Measurements from ENCODE around the gene ORMDL2. TPM values are rescaled to one million over a fixed set of nuclear protein-coding genes. Genes with fewer than 3 reads are reported as not detected.
A peak's percentile ranks its signal among the peaks of the same experiment; 100 is the strongest.

Gene ORMDL2
- polyA plus RNA-seq, 1 donor from 2014 or later = 11.5 TPM

DNA sequence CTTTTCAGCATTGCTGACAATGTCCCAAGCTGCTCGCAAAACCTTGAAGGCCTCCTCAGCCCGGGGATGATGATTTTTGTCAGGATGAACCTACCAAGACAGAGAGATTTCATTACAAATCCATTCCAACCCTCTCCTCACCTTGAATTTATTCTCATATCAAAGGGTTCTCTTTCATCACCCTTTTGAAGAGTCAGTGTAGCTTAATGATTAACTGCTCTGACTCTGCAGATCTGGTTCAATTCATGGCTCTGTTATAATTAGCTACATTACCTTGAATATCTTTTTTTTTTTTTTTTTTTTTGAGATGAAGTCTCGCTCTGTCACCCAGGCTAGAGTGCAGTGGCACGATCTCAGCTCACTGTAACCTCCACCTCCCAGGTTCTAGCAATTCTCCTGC lies 5.6 kb downstream of the ORMDL2 start:
- no peak overlapping the region for H3K4me2 ChIP-seq (ENCODE audit: low read length)
- peaks cover 12% of the 10 kb centered on the region for H3K36me3 ChIP-seq (ENCODE audit: insufficient read depth, low read length)
- H3F3A ChIP-seq (ENCODE audit: insufficient read depth, low read length, poor library complexity, severe bottlenecking) = no peaks in the 10 kb centered on the region
- no peak overlapping the region for H3K4me3 ChIP-seq (ENCODE audit: low read length)
- no peak overlapping the region for H2AFZ ChIP-seq (ENCODE audit: low read depth, low read length)
- no peaks in the 10 kb centered on the region for H3K9me2 ChIP-seq (ENCODE audit: insufficient read depth, low read length)
- no peaks in the 10 kb centered on the region for H4K20me1 ChIP-seq (ENCODE audit: insufficient read depth)
- no peaks in the 10 kb centered on the region for H3K27me3 ChIP-seq (ENCODE audit: insufficient read depth, low read depth, low read length)
- H3K27ac ChIP-seq (ENCODE audit: low read length) = no peak overlapping the region
- TF ChIP-seq, protein P1, sequence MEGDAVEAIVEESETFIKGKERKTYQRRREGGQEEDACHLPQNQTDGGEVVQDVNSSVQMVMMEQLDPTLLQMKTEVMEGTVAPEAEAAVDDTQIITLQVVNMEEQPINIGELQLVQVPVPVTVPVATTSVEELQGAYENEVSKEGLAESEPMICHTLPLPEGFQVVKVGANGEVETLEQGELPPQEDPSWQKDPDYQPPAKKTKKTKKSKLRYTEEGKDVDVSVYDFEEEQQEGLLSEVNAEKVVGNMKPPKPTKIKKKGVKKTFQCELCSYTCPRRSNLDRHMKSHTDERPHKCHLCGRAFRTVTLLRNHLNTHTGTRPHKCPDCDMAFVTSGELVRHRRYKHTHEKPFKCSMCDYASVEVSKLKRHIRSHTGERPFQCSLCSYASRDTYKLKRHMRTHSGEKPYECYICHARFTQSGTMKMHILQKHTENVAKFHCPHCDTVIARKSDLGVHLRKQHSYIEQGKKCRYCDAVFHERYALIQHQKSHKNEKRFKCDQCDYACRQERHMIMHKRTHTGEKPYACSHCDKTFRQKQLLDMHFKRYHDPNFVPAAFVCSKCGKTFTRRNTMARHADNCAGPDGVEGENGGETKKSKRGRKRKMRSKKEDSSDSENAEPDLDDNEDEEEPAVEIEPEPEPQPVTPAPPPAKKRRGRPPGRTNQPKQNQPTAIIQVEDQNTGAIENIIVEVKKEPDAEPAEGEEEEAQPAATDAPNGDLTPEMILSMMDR (IDR thresholded peaks at IDR 0.05; ENCODE audit: poor library complexity, severe bottlenecking) = no peak
- TF ChIP-seq TAF1 (IDR thresholded peaks at IDR 0.05; ENCODE audit: low read depth) = no peak
- no peak for TF ChIP-seq EZH2 (IDR thresholded peaks at IDR 0.05; ENCODE audit: borderline replicate concordance, insufficient read depth, low read length, poor library complexity, severe bottlenecking)
- no peak for TF ChIP-seq SMC3 (conservative IDR thresholded peaks at IDR 0.05; ENCODE audit: poor library complexity)
- TF ChIP-seq, protein P2, sequence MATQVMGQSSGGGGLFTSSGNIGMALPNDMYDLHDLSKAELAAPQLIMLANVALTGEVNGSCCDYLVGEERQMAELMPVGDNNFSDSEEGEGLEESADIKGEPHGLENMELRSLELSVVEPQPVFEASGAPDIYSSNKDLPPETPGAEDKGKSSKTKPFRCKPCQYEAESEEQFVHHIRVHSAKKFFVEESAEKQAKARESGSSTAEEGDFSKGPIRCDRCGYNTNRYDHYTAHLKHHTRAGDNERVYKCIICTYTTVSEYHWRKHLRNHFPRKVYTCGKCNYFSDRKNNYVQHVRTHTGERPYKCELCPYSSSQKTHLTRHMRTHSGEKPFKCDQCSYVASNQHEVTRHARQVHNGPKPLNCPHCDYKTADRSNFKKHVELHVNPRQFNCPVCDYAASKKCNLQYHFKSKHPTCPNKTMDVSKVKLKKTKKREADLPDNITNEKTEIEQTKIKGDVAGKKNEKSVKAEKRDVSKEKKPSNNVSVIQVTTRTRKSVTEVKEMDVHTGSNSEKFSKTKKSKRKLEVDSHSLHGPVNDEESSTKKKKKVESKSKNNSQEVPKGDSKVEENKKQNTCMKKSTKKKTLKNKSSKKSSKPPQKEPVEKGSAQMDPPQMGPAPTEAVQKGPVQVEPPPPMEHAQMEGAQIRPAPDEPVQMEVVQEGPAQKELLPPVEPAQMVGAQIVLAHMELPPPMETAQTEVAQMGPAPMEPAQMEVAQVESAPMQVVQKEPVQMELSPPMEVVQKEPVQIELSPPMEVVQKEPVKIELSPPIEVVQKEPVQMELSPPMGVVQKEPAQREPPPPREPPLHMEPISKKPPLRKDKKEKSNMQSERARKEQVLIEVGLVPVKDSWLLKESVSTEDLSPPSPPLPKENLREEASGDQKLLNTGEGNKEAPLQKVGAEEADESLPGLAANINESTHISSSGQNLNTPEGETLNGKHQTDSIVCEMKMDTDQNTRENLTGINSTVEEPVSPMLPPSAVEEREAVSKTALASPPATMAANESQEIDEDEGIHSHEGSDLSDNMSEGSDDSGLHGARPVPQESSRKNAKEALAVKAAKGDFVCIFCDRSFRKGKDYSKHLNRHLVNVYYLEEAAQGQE (IDR thresholded peaks at IDR 0.05; ENCODE audit: borderline replicate concordance) = no peak
- no peak for TF ChIP-seq RAD21 (conservative IDR thresholded peaks at IDR 0.05)
- no peak for TF ChIP-seq MXI1 (conservative IDR thresholded peaks at IDR 0.05; ENCODE audit: poor library complexity, severe bottlenecking)
- no peak for TF ChIP-seq EP300 (conservative IDR thresholded peaks at IDR 0.05; ENCODE audit: poor library complexity, severe bottlenecking)
- TF ChIP-seq POLR2AphosphoS5 (IDR thresholded peaks at IDR 0.05) = no peak
- H3K79me2 ChIP-seq (replicated peaks; ENCODE audit: insufficient read depth, low read length) = peaks cover 44% of the 10 kb centered on the region
- no peaks in the 10 kb centered on the region for H3K9me3 ChIP-seq (ENCODE audit: low read length)
- no peak overlapping the region for H3K9ac ChIP-seq (ENCODE audit: low read length)

DNA sequence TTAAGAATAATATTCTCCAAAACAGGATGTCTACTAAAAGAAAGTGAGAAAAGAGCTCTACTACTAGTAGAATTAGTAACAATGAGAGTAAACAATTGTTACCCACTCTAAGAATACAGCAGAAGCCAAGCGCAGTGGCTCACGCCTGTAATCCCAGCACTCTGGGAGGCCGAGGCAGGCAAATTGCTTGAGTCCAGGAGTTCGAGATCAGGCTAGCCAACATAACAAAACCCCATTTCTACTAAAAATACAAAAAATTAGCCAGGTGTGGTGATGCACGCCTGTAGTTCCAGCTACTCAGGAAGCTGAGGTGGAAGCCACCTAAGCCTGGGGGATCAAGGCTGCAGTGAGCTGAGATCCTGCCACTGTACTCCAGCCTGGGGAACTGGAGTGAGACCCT lies 6.9 kb downstream of the ORMDL2 start:
- no peak overlapping the region for H3K27ac ChIP-seq (ENCODE audit: low read length)
- H3K4me2 ChIP-seq (ENCODE audit: low read length) = no peak overlapping the region

More for the DNA sequence above, 6.9 kb downstream of the ORMDL2 start:
- no peaks in the 10 kb centered on the region for H4K20me1 ChIP-seq (ENCODE audit: insufficient read depth)
- H3K9me3 ChIP-seq (ENCODE audit: low read length) = no peaks in the 10 kb centered on the region
- H3K79me2 ChIP-seq (replicated peaks; ENCODE audit: insufficient read depth, low read length) = peaks cover 41% of the 10 kb centered on the region
- H3F3A ChIP-seq (ENCODE audit: insufficient read depth, low read length, poor library complexity, severe bottlenecking) = no peaks in the 10 kb centered on the region
- no peak overlapping the region for H2AFZ ChIP-seq (ENCODE audit: low read depth, low read length)
- H3K27me3 ChIP-seq (ENCODE audit: insufficient read depth, low read depth, low read length) = no peaks in the 10 kb centered on the region
- peaks cover 12% of the 10 kb centered on the region for H3K36me3 ChIP-seq (ENCODE audit: insufficient read depth, low read length)
- no peak for TF ChIP-seq TAF1 (IDR thresholded peaks at IDR 0.05; ENCODE audit: low read depth)
- TF ChIP-seq EP300 (conservative IDR thresholded peaks at IDR 0.05; ENCODE audit: poor library complexity, severe bottlenecking) = no peak
- TF ChIP-seq SMC3 (conservative IDR thresholded peaks at IDR 0.05; ENCODE audit: poor library complexity) = no peak
- TF ChIP-seq RAD21 (conservative IDR thresholded peaks at IDR 0.05) = no peak
- TF ChIP-seq, protein P2 (IDR thresholded peaks at IDR 0.05; ENCODE audit: borderline replicate concordance) = no peak
- TF ChIP-seq EZH2 (IDR thresholded peaks at IDR 0.05; ENCODE audit: borderline replicate concordance, insufficient read depth, low read length, poor library complexity, severe bottlenecking) = no peak
- TF ChIP-seq POLR2AphosphoS5 (IDR thresholded peaks at IDR 0.05) = no peak
- TF ChIP-seq, protein P1 (IDR thresholded peaks at IDR 0.05; ENCODE audit: poor library complexity, severe bottlenecking) = no peak
- TF ChIP-seq MXI1 (conservative IDR thresholded peaks at IDR 0.05; ENCODE audit: poor library complexity, severe bottlenecking) = no peak
- no peak overlapping the region for H3K9ac ChIP-seq (ENCODE audit: low read length)
- H3K4me3 ChIP-seq (ENCODE audit: low read length) = peak overlapping the region; percentile 100
- H3K9me2 ChIP-seq (ENCODE audit: insufficient read depth, low read length) = no peaks in the 10 kb centered on the region
